ENCODE results near the gene ZNF619.

DNA sequence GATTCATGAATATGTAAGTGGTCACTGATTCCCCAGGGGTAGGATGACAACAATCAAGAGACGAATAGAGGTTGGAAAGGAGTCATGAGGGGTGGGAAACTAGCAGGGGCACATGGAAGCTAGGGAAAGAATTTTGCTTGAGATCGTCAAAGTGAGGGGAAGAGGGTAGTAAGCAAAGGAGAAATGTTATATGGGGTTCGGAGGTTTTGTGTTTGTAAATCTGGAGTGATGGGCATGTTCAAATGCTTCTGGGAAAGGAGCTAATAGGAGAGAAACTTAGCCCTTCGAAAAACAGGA, 11.9 kb upstream of the ZNF619 start:
- TF ChIP-seq EZH2 (IDR thresholded peaks at IDR 0.05; ENCODE audit: insufficient read depth, poor library complexity, severe bottlenecking) (no peak), EZH2phosphoT487 (IDR thresholded peaks at IDR 0.05; ENCODE audit: insufficient read depth, low read depth) (no peak)
